Nephron progenitor cell (in vitro differentiated cells): ENCODE results near the gene CCDC69.

ENCODE experiments used
- DNase-seq: peaks from one replicate; pipeline ENCODE4 v3.0.0; 2021
- H3K27ac Mint-ChIP-seq: 2 replicates; pipeline ENCODE4 v1.8.0; 2021; ENCODE audit warnings: mild to moderate bottlenecking, moderate library complexity, mixed read lengths
- H3K27me3 Mint-ChIP-seq: 2 replicates; pipeline ENCODE4 v1.8.0; 2021; ENCODE audit warnings: mild to moderate bottlenecking, low read depth, mixed read lengths; ENCODE audit not compliant: poor library complexity
- H3K36me3 Mint-ChIP-seq: 2 replicates; pipeline ENCODE4 v1.8.0; 2021; ENCODE audit warnings: low read depth, mixed read lengths
- H3K4me1 Mint-ChIP-seq: 2 replicates; pipeline ENCODE4 v1.8.0; 2021; ENCODE audit warnings: mixed read lengths
- H3K4me3 Mint-ChIP-seq: 2 replicates; pipeline ENCODE4 v1.8.0; 2021; ENCODE audit warnings: mild to moderate bottlenecking, moderate library complexity, mixed read lengths
- H3K9me3 Mint-ChIP-seq: 2 replicates; pipeline ENCODE4 v1.8.0; 2021; ENCODE audit warnings: mild to moderate bottlenecking, moderate library complexity, mixed read lengths
- TF ChIP-seq, protein P1 (sequence below): fragments of 200-600 bp; sonication (generic); IDR thresholded peaks from 2 replicates; pipeline ENCODE4 v1.5.0; 2021; ENCODE audit warnings: antibody characterized with exemption

CCDC69 gene

DNA sequence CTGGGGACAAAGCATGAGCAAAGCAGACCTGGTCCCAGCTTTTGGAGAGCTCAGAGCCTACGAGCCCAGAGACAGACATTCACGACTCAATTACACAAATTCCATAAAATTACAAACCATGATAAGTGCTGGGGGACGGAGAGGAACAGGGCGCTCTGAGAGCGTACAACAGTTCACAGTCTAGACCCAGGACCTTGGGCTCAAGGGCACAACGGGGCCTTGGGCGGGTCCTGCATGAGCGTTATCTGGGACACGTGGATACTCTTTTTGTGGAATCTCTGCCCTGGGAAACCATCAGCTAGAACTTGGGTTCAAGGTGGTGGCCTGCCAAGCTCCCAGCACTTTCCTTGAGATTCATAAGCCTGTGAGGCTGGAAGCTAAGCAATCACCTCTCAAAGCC lies 56.9 kb downstream of the CCDC69 start:
- H3K27ac Mint-ChIP-seq, result no peak overlapping the region

DNA sequence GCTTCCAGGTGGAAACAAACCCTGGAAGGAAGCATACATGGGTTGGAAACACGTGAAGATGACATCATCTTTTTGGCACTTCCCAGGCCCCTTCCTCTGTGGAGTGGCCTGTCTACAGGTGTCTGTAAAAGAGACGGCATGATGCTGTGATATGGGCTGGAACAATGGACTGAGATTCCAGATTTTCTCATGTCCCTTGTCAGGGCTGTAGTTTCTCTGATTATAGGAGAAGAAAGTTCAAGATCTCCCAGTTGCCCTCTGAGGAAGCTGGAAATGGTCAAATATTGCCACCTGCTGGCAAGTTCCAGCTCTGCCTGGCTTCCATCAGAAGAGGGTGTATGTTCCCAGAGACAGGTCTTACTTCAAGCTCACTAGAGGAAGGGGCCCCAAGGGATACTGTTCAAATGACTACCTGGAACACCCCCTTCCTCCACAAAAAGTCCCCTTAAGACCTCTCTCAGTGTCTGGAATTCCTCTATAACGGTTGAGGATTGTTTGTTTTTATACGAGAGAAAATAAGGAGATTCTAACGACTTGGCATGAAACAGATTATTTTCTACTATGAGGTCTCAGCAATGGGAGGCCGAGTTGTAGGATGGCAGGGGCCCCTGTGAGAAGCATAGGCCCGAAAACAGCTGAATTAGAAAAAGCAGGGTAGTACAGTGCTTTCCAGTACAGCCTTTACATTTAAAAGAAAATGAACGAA lies 59.1 kb downstream of the CCDC69 start:
- no peaks in the 10 kb centered on the region for H3K36me3 Mint-ChIP-seq
- H3K9me3 Mint-ChIP-seq, result peaks cover 6% of the 10 kb centered on the region
- peak; percentile 78 for DNase-seq
- H3K27ac Mint-ChIP-seq, result no peak overlapping the region
- H3K4me1 Mint-ChIP-seq, result peaks cover 20% of the 10 kb centered on the region
- TF ChIP-seq, protein P1, sequence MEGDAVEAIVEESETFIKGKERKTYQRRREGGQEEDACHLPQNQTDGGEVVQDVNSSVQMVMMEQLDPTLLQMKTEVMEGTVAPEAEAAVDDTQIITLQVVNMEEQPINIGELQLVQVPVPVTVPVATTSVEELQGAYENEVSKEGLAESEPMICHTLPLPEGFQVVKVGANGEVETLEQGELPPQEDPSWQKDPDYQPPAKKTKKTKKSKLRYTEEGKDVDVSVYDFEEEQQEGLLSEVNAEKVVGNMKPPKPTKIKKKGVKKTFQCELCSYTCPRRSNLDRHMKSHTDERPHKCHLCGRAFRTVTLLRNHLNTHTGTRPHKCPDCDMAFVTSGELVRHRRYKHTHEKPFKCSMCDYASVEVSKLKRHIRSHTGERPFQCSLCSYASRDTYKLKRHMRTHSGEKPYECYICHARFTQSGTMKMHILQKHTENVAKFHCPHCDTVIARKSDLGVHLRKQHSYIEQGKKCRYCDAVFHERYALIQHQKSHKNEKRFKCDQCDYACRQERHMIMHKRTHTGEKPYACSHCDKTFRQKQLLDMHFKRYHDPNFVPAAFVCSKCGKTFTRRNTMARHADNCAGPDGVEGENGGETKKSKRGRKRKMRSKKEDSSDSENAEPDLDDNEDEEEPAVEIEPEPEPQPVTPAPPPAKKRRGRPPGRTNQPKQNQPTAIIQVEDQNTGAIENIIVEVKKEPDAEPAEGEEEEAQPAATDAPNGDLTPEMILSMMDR, result peak; percentile 91
- peaks cover 20% of the 10 kb centered on the region for H3K27me3 Mint-ChIP-seq
- no peak overlapping the region for H3K4me3 Mint-ChIP-seq

More for the DNA sequence above, 56.9 kb downstream of the CCDC69 start:
- Mint-ChIP-seq H3K27me3 (peaks cover 6% of the 10 kb centered on the region), H3K4me3 (no peak overlapping the region), H3K9me3 (peaks cover 6% of the 10 kb centered on the region), H3K4me1 (peaks cover 31% of the 10 kb centered on the region), H3K36me3 (no peaks in the 10 kb centered on the region)
- no peak for DNase-seq
- TF ChIP-seq, protein P1, result no peak

DNA sequence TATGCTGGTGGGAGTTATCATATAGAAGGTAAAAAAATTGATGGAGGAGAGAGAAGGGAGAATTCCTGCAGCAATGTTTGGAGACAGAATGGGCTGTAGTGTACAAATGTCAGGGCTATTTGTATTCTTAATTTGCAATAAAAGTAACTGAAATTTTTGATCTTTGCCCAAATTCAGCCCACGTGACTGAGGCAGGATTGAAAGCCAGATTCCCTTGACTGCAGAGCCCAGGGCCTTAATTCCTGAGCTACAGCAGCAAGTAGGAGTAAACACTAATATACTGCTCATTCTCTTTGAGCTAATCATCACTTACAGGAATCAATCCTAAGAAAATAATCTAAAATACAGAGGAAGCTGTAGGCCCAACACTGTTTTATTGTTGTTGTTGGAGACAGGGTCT lies 61.1 kb downstream of the CCDC69 start:
- Mint-ChIP-seq H3K4me3 (no peak overlapping the region), H3K4me1 (peaks cover 24% of the 10 kb centered on the region), H3K9me3 (peaks cover 6% of the 10 kb centered on the region), H3K36me3 (no peaks in the 10 kb centered on the region), H3K27ac (no peak overlapping the region), H3K27me3 (peaks cover 17% of the 10 kb centered on the region)
- no peak for DNase-seq
- TF ChIP-seq, protein P1, result no peak

DNA sequence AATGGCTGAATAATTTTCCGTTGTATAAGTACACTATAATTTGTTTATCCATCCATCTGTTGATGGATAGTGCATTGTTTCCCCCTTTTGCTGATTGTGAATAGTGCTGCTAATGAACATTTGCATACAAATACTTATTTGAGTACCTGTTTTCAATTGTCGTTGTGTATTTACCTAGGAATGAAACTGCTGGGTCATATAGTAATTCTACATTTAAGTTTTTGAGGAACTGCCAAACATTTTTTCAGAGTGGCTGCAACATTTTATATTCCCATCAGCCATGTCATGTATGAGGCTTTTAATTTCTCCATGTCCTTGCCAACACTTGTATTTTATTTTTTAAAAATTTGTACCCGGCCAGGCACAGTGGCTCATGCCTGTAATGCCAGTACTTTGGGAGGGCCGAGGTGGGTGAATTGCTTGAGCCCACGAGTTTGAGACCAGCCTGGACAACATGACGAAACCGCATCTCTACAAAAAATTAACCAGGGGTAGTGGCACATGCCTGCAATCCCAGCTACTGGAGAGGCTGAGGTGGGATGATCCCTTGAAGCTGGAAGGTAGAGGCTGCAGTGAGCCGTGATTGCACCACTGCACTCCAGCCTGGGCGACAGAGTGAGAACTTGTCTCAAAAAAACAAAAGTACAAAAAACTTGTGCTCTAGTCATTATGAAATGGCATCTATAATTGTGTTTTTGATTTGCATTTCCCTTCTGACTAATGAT lies 64.1 kb downstream of the CCDC69 start:
- TF ChIP-seq, protein P1, result no peak
- Mint-ChIP-seq H3K9me3 (no peaks in the 10 kb centered on the region), H3K27me3 (peaks cover 20% of the 10 kb centered on the region), H3K4me3 (peak overlapping the region; percentile 49), H3K36me3 (no peaks in the 10 kb centered on the region), H3K4me1 (peaks cover 49% of the 10 kb centered on the region), H3K27ac (no peak overlapping the region)
- no peak for DNase-seq

DNA sequence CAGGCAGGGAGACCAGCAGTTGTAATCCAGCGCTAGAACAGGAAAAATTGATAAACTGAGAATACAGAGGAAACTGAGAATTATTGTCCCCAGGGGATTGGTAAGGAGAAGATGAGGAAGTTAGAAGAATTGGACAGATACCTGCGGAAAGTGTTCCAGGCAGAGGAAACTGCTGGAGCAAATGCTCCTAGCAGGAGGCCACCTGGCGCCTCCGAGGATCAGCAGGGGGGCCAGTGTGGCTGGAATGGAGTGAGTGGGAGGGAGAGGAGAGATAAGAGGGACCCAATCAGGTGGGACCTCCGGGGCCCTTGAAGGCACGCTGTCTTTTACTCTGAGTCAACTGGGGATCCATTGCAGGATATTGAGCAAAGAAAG lies 65.6 kb downstream of the CCDC69 start:
- Mint-ChIP-seq H3K4me3 (peak overlapping the region; percentile 86), H3K36me3 (no peaks in the 10 kb centered on the region), H3K4me1 (peaks cover 56% of the 10 kb centered on the region), H3K27ac (peak overlapping the region; percentile 81), H3K27me3 (peaks cover 20% of the 10 kb centered on the region), H3K9me3 (no peaks in the 10 kb centered on the region)
- no peak for DNase-seq
- TF ChIP-seq, protein P1, result no peak
